Measurements from ENCODE around the gene SLC38A11. TPM values are rescaled to one million over a fixed set of nuclear protein-coding genes. Genes with fewer than 3 reads are reported as not detected.

Gene SLC38A11
- total RNA-seq, 1 donor from 2014 or later, result 2.6 TPM

- Histone ChIP-seq H3K9me3 (ENCODE audit: control insufficient read depth in 3 of 3, low read length in 3 of 3) (no peaks in the 10 kb centered on the region), H3K36me3 (ENCODE audit: control insufficient read depth in 3 of 3, insufficient read depth in 3 of 3, low read length in 3 of 3) (no peaks in the 10 kb centered on the region), H3K27ac (ENCODE audit: low read depth, low read length) (no peak overlapping the region), H3K9ac (ENCODE audit: low read depth in 1 of 3, low read length in 3 of 3) (no peak overlapping the region), H3K27me3 (ENCODE audit: control insufficient read depth in 3 of 3, insufficient read depth in 3 of 3, low read length in 3 of 3) (no peaks in the 10 kb centered on the region), H3K4me3 (ENCODE audit: low read length in 3 of 3) (no peak overlapping the region), H3K4me1 (ENCODE audit: control insufficient read depth in 3 of 3, insufficient read depth in 3 of 3, low read length in 3 of 3) (no peaks in the 10 kb centered on the region)
Measured at GRCh38 chr2:164972216-164972615, 16.9 kb upstream of the SLC38A11 start.

- no peak overlapping the region for H3K27ac ChIP-seq (ENCODE audit: low read depth, low read length)
- H3K4me3 ChIP-seq (ENCODE audit: low read length in 3 of 3), result no peak overlapping the region
- H3K9me3 ChIP-seq (ENCODE audit: control insufficient read depth in 3 of 3, low read length in 3 of 3), result no peaks in the 10 kb centered on the region
- no peak overlapping the region for H3K9ac ChIP-seq (ENCODE audit: low read depth in 1 of 3, low read length in 3 of 3)
- H3K4me1 ChIP-seq (ENCODE audit: control insufficient read depth in 3 of 3, insufficient read depth in 3 of 3, low read length in 3 of 3), result no peaks in the 10 kb centered on the region
- no peaks in the 10 kb centered on the region for H3K36me3 ChIP-seq (ENCODE audit: control insufficient read depth in 3 of 3, insufficient read depth in 3 of 3, low read length in 3 of 3)
- no peaks in the 10 kb centered on the region for H3K27me3 ChIP-seq (ENCODE audit: control insufficient read depth in 3 of 3, insufficient read depth in 3 of 3, low read length in 3 of 3)
Measured at GRCh38 chr2:164969909-164970690, 14.8 kb upstream of the SLC38A11 start.

GRCh38 chr2:164967781-164968228 lies 12.5 kb upstream of the SLC38A11 start:
- Histone ChIP-seq H3K4me3 (ENCODE audit: low read length in 3 of 3) (no peak overlapping the region), H3K36me3 (ENCODE audit: control insufficient read depth in 3 of 3, insufficient read depth in 3 of 3, low read length in 3 of 3) (no peaks in the 10 kb centered on the region), H3K4me1 (ENCODE audit: control insufficient read depth in 3 of 3, insufficient read depth in 3 of 3, low read length in 3 of 3) (no peaks in the 10 kb centered on the region), H3K9me3 (ENCODE audit: control insufficient read depth in 3 of 3, low read length in 3 of 3) (no peaks in the 10 kb centered on the region), H3K27me3 (ENCODE audit: control insufficient read depth in 3 of 3, insufficient read depth in 3 of 3, low read length in 3 of 3) (no peaks in the 10 kb centered on the region), H3K9ac (ENCODE audit: low read depth in 1 of 3, low read length in 3 of 3) (no peak overlapping the region), H3K27ac (ENCODE audit: low read depth, low read length) (no peak overlapping the region)

- no peaks in the 10 kb centered on the region for H3K27me3 ChIP-seq (ENCODE audit: control insufficient read depth in 3 of 3, insufficient read depth in 3 of 3, low read length in 3 of 3)
- no peak overlapping the region for H3K27ac ChIP-seq (ENCODE audit: low read depth, low read length)
- no peaks in the 10 kb centered on the region for H3K4me1 ChIP-seq (ENCODE audit: control insufficient read depth in 3 of 3, insufficient read depth in 3 of 3, low read length in 3 of 3)
- H3K9ac ChIP-seq (ENCODE audit: low read depth in 1 of 3, low read length in 3 of 3), result no peak overlapping the region
- H3K4me3 ChIP-seq (ENCODE audit: low read length in 3 of 3), result no peak overlapping the region
- H3K9me3 ChIP-seq (ENCODE audit: control insufficient read depth in 3 of 3, low read length in 3 of 3), result no peaks in the 10 kb centered on the region
- no peaks in the 10 kb centered on the region for H3K36me3 ChIP-seq (ENCODE audit: control insufficient read depth in 3 of 3, insufficient read depth in 3 of 3, low read length in 3 of 3)
Measured at GRCh38 chr2:164967361-164967760, 12.0 kb upstream of the SLC38A11 start.

GRCh38 chr2:164964700-164965099 lies 9.4 kb upstream of the SLC38A11 start:
- Histone ChIP-seq H3K27ac (ENCODE audit: low read depth, low read length) (no peak overlapping the region), H3K9me3 (ENCODE audit: control insufficient read depth in 3 of 3, low read length in 3 of 3) (no peaks in the 10 kb centered on the region), H3K36me3 (ENCODE audit: control insufficient read depth in 3 of 3, insufficient read depth in 3 of 3, low read length in 3 of 3) (no peaks in the 10 kb centered on the region)

GRCh38 chr2:164960159-164960558 lies 4.8 kb upstream of the SLC38A11 start:
- Histone ChIP-seq H3K9me3 (ENCODE audit: control insufficient read depth in 3 of 3, low read length in 3 of 3) (no peaks in the 10 kb centered on the region), H3K4me1 (ENCODE audit: control insufficient read depth in 3 of 3, insufficient read depth in 3 of 3, low read length in 3 of 3) (peaks cover 0 to 1% (median under 1%) of the 10 kb centered on the region in 3 donors), H3K4me3 (ENCODE audit: low read length in 3 of 3) (no peak overlapping the region), H3K27ac (ENCODE audit: low read depth, low read length) (no peak overlapping the region), H3K27me3 (ENCODE audit: control insufficient read depth in 3 of 3, insufficient read depth in 3 of 3, low read length in 3 of 3) (peaks cover under 1 to 1% (median under 1%) of the 10 kb centered on the region in 3 donors), H3K36me3 (ENCODE audit: control insufficient read depth in 3 of 3, insufficient read depth in 3 of 3, low read length in 3 of 3) (no peaks in the 10 kb centered on the region), H3K9ac (ENCODE audit: low read depth in 1 of 3, low read length in 3 of 3) (no peak overlapping the region)

More at GRCh38 chr2:164964700-164965099, 9.4 kb upstream of the SLC38A11 start:
- H3K9ac ChIP-seq (ENCODE audit: low read depth in 1 of 3, low read length in 3 of 3), result no peak overlapping the region
- no peaks in the 10 kb centered on the region for H3K27me3 ChIP-seq (ENCODE audit: control insufficient read depth in 3 of 3, insufficient read depth in 3 of 3, low read length in 3 of 3)
- no peaks in the 10 kb centered on the region for H3K4me1 ChIP-seq (ENCODE audit: control insufficient read depth in 3 of 3, insufficient read depth in 3 of 3, low read length in 3 of 3)
- H3K4me3 ChIP-seq (ENCODE audit: low read length in 3 of 3), result no peak overlapping the region

GRCh38 chr2:164954186-164954585 lies 1.1 kb downstream of the SLC38A11 start:
- Histone ChIP-seq H3K27ac (ENCODE audit: low read depth, low read length) (no peak overlapping the region), H3K9ac (ENCODE audit: low read depth in 1 of 3, low read length in 3 of 3) (no peak overlapping the region), H3K4me1 (ENCODE audit: control insufficient read depth in 3 of 3, insufficient read depth in 3 of 3, low read length in 3 of 3) (peaks cover 0 to 3% (median 3%) of the 10 kb centered on the region in 3 donors), H3K9me3 (ENCODE audit: control insufficient read depth in 3 of 3, low read length in 3 of 3) (no peaks in the 10 kb centered on the region), H3K36me3 (ENCODE audit: control insufficient read depth in 3 of 3, insufficient read depth in 3 of 3, low read length in 3 of 3) (no peaks in the 10 kb centered on the region), H3K27me3 (ENCODE audit: control insufficient read depth in 3 of 3, insufficient read depth in 3 of 3, low read length in 3 of 3) (peaks cover 12 to 15% (median 15%) of the 10 kb centered on the region in 3 donors), H3K4me3 (ENCODE audit: low read length in 3 of 3) (no peak overlapping the region)

- no peak overlapping the region for H3K4me3 ChIP-seq (ENCODE audit: low read length in 3 of 3)
- H3K36me3 ChIP-seq (ENCODE audit: control insufficient read depth in 3 of 3, insufficient read depth in 3 of 3, low read length in 3 of 3), result no peaks in the 10 kb centered on the region
- H3K9me3 ChIP-seq (ENCODE audit: control insufficient read depth in 3 of 3, low read length in 3 of 3), result no peaks in the 10 kb centered on the region
- H3K4me1 ChIP-seq (ENCODE audit: control insufficient read depth in 3 of 3, insufficient read depth in 3 of 3, low read length in 3 of 3), result peaks cover 0 to 3% (median 3%) of the 10 kb centered on the region in 3 donors
- H3K27ac ChIP-seq (ENCODE audit: low read depth, low read length), result no peak overlapping the region
- peaks cover 12 to 15% (median 15%) of the 10 kb centered on the region in 3 donors for H3K27me3 ChIP-seq (ENCODE audit: control insufficient read depth in 3 of 3, insufficient read depth in 3 of 3, low read length in 3 of 3)
- H3K9ac ChIP-seq (ENCODE audit: low read depth in 1 of 3, low read length in 3 of 3), result no peak overlapping the region
Measured at GRCh38 chr2:164953279-164953678, 2.0 kb downstream of the SLC38A11 start.

GRCh38 chr2:164952057-164952702 lies 3.1 kb downstream of the SLC38A11 start:
- Histone ChIP-seq H3K36me3 (ENCODE audit: control insufficient read depth in 3 of 3, insufficient read depth in 3 of 3, low read length in 3 of 3) (no peaks in the 10 kb centered on the region), H3K4me3 (ENCODE audit: low read length in 3 of 3) (no peak overlapping the region), H3K27me3 (ENCODE audit: control insufficient read depth in 3 of 3, insufficient read depth in 3 of 3, low read length in 3 of 3) (peaks cover 12 to 15% (median 15%) of the 10 kb centered on the region in 3 donors), H3K4me1 (ENCODE audit: control insufficient read depth in 3 of 3, insufficient read depth in 3 of 3, low read length in 3 of 3) (peaks cover 0 to 3% (median 3%) of the 10 kb centered on the region in 3 donors), H3K9me3 (ENCODE audit: control insufficient read depth in 3 of 3, low read length in 3 of 3) (no peaks in the 10 kb centered on the region), H3K9ac (ENCODE audit: low read depth in 1 of 3, low read length in 3 of 3) (no peak overlapping the region), H3K27ac (ENCODE audit: low read depth, low read length) (no peak overlapping the region)

GRCh38 chr2:164948540-164948939 lies 6.8 kb downstream of the SLC38A11 start:
- Histone ChIP-seq H3K4me3 (ENCODE audit: low read length in 3 of 3) (no peak overlapping the region), H3K4me1 (ENCODE audit: control insufficient read depth in 3 of 3, insufficient read depth in 3 of 3, low read length in 3 of 3) (no peaks in the 10 kb centered on the region), H3K36me3 (ENCODE audit: control insufficient read depth in 3 of 3, insufficient read depth in 3 of 3, low read length in 3 of 3) (no peaks in the 10 kb centered on the region), H3K27me3 (ENCODE audit: control insufficient read depth in 3 of 3, insufficient read depth in 3 of 3, low read length in 3 of 3) (peaks cover 7 to 11% (median 8%) of the 10 kb centered on the region in 3 donors), H3K27ac (ENCODE audit: low read depth, low read length) (no peak overlapping the region), H3K9ac (ENCODE audit: low read depth in 1 of 3, low read length in 3 of 3) (no peak overlapping the region), H3K9me3 (ENCODE audit: control insufficient read depth in 3 of 3, low read length in 3 of 3) (no peaks in the 10 kb centered on the region)
